ENCODE results near the gene CHST8.

The CHST8 gene

DNA sequence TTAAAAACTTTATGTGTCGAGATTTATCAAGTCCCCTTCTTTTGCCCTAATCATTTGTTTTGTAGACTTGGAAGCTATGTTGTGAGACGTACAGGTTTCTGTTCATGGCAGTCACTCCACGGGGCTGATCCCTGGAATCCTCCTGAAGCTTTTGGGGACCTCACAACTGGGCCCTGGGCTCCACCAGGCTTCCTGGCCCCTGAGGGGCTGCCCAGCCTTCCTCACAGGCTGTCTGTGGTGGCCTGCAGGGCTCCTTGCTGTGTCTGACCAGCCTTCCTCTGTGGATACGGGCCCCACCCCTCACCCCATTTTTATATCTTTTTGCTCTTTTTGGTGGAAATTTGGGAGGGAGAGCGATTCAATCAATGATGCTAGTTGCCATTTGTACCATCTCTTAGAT, 38.1 kb downstream of the CHST8 start:
- TF ChIP-seq, protein P1, sequence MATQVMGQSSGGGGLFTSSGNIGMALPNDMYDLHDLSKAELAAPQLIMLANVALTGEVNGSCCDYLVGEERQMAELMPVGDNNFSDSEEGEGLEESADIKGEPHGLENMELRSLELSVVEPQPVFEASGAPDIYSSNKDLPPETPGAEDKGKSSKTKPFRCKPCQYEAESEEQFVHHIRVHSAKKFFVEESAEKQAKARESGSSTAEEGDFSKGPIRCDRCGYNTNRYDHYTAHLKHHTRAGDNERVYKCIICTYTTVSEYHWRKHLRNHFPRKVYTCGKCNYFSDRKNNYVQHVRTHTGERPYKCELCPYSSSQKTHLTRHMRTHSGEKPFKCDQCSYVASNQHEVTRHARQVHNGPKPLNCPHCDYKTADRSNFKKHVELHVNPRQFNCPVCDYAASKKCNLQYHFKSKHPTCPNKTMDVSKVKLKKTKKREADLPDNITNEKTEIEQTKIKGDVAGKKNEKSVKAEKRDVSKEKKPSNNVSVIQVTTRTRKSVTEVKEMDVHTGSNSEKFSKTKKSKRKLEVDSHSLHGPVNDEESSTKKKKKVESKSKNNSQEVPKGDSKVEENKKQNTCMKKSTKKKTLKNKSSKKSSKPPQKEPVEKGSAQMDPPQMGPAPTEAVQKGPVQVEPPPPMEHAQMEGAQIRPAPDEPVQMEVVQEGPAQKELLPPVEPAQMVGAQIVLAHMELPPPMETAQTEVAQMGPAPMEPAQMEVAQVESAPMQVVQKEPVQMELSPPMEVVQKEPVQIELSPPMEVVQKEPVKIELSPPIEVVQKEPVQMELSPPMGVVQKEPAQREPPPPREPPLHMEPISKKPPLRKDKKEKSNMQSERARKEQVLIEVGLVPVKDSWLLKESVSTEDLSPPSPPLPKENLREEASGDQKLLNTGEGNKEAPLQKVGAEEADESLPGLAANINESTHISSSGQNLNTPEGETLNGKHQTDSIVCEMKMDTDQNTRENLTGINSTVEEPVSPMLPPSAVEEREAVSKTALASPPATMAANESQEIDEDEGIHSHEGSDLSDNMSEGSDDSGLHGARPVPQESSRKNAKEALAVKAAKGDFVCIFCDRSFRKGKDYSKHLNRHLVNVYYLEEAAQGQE (IDR thresholded peaks at IDR 0.05; ENCODE audit: low read depth), result no peak
- TF ChIP-seq CEBPB (IDR thresholded peaks at IDR 0.05) (no peak), CREB1 (IDR thresholded peaks at IDR 0.05; ENCODE audit: low read depth) (no peak), MAX (IDR thresholded peaks at IDR 0.05) (no peak), RAD21 (IDR thresholded peaks at IDR 0.05; ENCODE audit: low read depth) (no peak), NFIC (IDR thresholded peaks at IDR 0.05) (no peak), TCF12 (IDR thresholded peaks at IDR 0.05; ENCODE audit: low read depth) (no peak), USF1 (IDR thresholded peaks at IDR 0.05) (no peak), TEAD4 (IDR thresholded peaks at IDR 0.05) (no peak), EGR1 (IDR thresholded peaks at IDR 0.05) (no peak), EP300 (IDR thresholded peaks at IDR 0.05; ENCODE audit: borderline replicate concordance) (no peak), FOXM1 (IDR thresholded peaks at IDR 0.05; ENCODE audit: borderline replicate concordance, low read depth) (no peak), TAF1 (IDR thresholded peaks at IDR 0.05; ENCODE audit: low read depth) (no peak), ZBTB7A (IDR thresholded peaks at IDR 0.05; ENCODE audit: low read depth) (no peak), YY1 (IDR thresholded peaks at IDR 0.05; ENCODE audit: low read depth) (no peak)

GRCh38 chr19:33660410-33661124, 38.8 kb downstream of the CHST8 start:
- no peak for TF ChIP-seq TAF1 (IDR thresholded peaks at IDR 0.05; ENCODE audit: low read depth)
- TF ChIP-seq YY1 (IDR thresholded peaks at IDR 0.05; ENCODE audit: low read depth), result peak; percentile 53; the same call in 1 of the 2 replicates

- TF ChIP-seq CREB1 (IDR thresholded peaks at IDR 0.05; ENCODE audit: low read depth) (no peak), NFIC (IDR thresholded peaks at IDR 0.05) (no peak), EP300 (IDR thresholded peaks at IDR 0.05; ENCODE audit: borderline replicate concordance) (no peak)
Measured at GRCh38 chr19:33661336-33661735, 39.6 kb downstream of the CHST8 start.

GRCh38 chr19:33662391-33663092, 40.8 kb downstream of the CHST8 start:
- TF ChIP-seq, protein P1 (IDR thresholded peaks at IDR 0.05; ENCODE audit: low read depth), result no peak
- TF ChIP-seq FOXM1 (IDR thresholded peaks at IDR 0.05; ENCODE audit: borderline replicate concordance, low read depth) (no peak), ZBTB7A (IDR thresholded peaks at IDR 0.05; ENCODE audit: low read depth) (no peak), MAX (IDR thresholded peaks at IDR 0.05) (no peak), USF1 (IDR thresholded peaks at IDR 0.05) (no peak), RAD21 (IDR thresholded peaks at IDR 0.05; ENCODE audit: low read depth) (no peak), TEAD4 (IDR thresholded peaks at IDR 0.05) (no peak), EP300 (IDR thresholded peaks at IDR 0.05; ENCODE audit: borderline replicate concordance) (no peak), EGR1 (IDR thresholded peaks at IDR 0.05) (no peak), YY1 (IDR thresholded peaks at IDR 0.05; ENCODE audit: low read depth) (no peak), NFIC (IDR thresholded peaks at IDR 0.05) (no peak), TCF12 (IDR thresholded peaks at IDR 0.05; ENCODE audit: low read depth) (no peak), CREB1 (IDR thresholded peaks at IDR 0.05; ENCODE audit: low read depth) (no peak), TAF1 (IDR thresholded peaks at IDR 0.05; ENCODE audit: low read depth) (no peak), CEBPB (IDR thresholded peaks at IDR 0.05) (no peak)

DNA sequence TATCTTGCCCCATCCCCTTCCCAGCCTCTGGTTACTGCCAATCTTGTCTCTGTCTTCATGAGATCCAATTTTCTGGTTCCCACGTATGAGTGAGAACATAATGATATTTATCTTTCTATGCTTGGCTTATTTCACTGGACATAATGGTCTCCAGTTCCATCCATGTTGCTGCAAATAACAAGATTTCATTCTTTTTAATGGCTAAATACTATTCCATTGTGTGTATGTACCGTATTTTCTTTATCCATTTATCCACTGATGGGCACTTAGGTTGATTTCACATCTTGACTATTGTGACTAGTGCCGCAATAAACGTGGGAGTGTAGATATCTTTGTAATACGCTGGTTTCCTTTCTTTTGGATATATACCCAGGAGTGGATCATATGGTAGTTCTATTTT, 43.0 kb downstream of the CHST8 start:
- TF ChIP-seq TCF12 (IDR thresholded peaks at IDR 0.05; ENCODE audit: low read depth), result no peak
- no peak for TF ChIP-seq EP300 (IDR thresholded peaks at IDR 0.05; ENCODE audit: borderline replicate concordance)
